Suprapubic skin (tissue), 3 donors: ENCODE data around the gene INPP4B.

Source experiments
- EP300 ChIP-seq: sonication (generic); formaldehyde crosslinking; IDR thresholded peaks from one replicate; pipeline ENCODE4 v1.6.1; 2017; ENCODE audit warnings: antibody characterized with exemption
- TF ChIP-seq, protein P1 (sequence below), 2 donors: fragments of 200-600 bp in 1 of 2; fragments of 450-650 bp in 1 of 2; sonication (generic) in 1 of 2; IDR thresholded peaks; one replicate each; pipeline ENCODE4 v1.5.1; 2016 to 2019; ENCODE audit warnings: antibody characterized with exemption in 2 of 2, mild to moderate bottlenecking in 1 of 2, moderate library complexity in 1 of 2

DNA sequence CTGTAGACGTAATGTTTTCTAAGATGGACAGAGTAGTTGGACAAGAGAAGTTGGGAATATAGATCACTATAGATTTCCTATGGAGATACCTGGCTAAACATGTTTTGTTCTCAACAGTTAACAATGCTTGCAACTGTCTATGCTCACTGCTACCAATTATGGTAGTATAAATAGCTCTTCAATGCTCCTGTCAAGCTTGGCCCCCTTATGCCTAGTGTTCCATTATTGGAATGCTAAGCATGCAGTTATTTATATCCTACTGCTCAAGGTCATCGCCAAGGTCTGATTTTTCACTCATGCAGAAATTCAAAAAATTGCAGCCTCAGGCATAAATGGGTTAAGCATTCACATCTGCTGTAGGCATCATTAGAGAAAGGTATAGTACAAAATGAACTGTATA is 690.8 kb downstream of the INPP4B start:
- TF ChIP-seq, protein P1, sequence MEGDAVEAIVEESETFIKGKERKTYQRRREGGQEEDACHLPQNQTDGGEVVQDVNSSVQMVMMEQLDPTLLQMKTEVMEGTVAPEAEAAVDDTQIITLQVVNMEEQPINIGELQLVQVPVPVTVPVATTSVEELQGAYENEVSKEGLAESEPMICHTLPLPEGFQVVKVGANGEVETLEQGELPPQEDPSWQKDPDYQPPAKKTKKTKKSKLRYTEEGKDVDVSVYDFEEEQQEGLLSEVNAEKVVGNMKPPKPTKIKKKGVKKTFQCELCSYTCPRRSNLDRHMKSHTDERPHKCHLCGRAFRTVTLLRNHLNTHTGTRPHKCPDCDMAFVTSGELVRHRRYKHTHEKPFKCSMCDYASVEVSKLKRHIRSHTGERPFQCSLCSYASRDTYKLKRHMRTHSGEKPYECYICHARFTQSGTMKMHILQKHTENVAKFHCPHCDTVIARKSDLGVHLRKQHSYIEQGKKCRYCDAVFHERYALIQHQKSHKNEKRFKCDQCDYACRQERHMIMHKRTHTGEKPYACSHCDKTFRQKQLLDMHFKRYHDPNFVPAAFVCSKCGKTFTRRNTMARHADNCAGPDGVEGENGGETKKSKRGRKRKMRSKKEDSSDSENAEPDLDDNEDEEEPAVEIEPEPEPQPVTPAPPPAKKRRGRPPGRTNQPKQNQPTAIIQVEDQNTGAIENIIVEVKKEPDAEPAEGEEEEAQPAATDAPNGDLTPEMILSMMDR (IDR thresholded peaks at IDR 0.05): no peak
- TF ChIP-seq EP300: no peak
